Liver (tissue), 9 donors: ENCODE results near the gene PPID. TPM values are rescaled to one million over a fixed set of nuclear protein-coding genes. Genes with fewer than 3 reads are reported as not detected.

ENCODE experiments used
- DNase-seq: peaks from one replicate; pipeline ENCODE4 v3.0.0-alpha.2; 2017; ENCODE audit warnings: low spot score
- H3K27ac ChIP-seq, 2 donors: one replicate each; pipeline ENCODE4 v1.7.0; 2013; ENCODE audit warnings: inconsistent platforms in 2 of 2, low read length in 2 of 2, control low read depth in 1 of 2, low read depth in 1 of 2, mild to moderate bottlenecking in 1 of 2
- H3K27me3 ChIP-seq, 4 donors: one replicate each; pipeline versions ENCODE4 v1.6.1 to v1.7.0; 2013; ENCODE audit warnings: low read length in 3 of 4, inconsistent platforms in 1 of 4, mild to moderate bottlenecking in 1 of 4, moderate library complexity in 1 of 4; ENCODE audit not compliant: control insufficient read depth in 4 of 4, insufficient read depth in 4 of 4
- H3K36me3 ChIP-seq, 4 donors: one replicate each; pipeline versions ENCODE4 v1.6.1 to v1.7.0; 2013; ENCODE audit warnings: low read length in 3 of 4, mild to moderate bottlenecking in 3 of 4, low read depth in 1 of 4, moderate library complexity in 1 of 4; ENCODE audit not compliant: control insufficient read depth in 4 of 4, insufficient read depth in 3 of 4
- H3K4me1 ChIP-seq, 4 donors: one replicate each; pipeline versions ENCODE4 v1.6.1 to v1.7.0; 2013; ENCODE audit warnings: low read length in 3 of 4, mild to moderate bottlenecking in 3 of 4, moderate library complexity in 1 of 4; ENCODE audit not compliant: control insufficient read depth in 4 of 4, insufficient read depth in 4 of 4
- H3K4me3 ChIP-seq, 3 donors: one replicate each; pipeline versions ENCODE4 v1.6.1 to v1.7.0; 2013; ENCODE audit warnings: low read length in 3 of 3, control low read depth in 1 of 3, low read depth in 1 of 3, mild to moderate bottlenecking in 1 of 3
- H3K9ac ChIP-seq, 2 donors: one replicate each; pipeline ENCODE4 v1.7.0; 2013; ENCODE audit warnings: low read length in 2 of 2, mild to moderate bottlenecking in 2 of 2, moderate library complexity in 2 of 2, control low read depth in 1 of 2, low read depth in 1 of 2
- H3K9me3 ChIP-seq, 4 donors: one replicate each; pipeline versions ENCODE4 v1.6.1 to v1.7.0; 2013; ENCODE audit warnings: low read length in 3 of 4; ENCODE audit not compliant: control insufficient read depth in 4 of 4
- EGR1 ChIP-seq, 2 donors: IDR thresholded peaks; 2 replicates each; pipeline ENCODE4 v1.6.1; 2016 to 2018; ENCODE audit warnings: antibody characterized with exemption in 2 of 2, low read depth in 2 of 2
- FOXA1 ChIP-seq: IDR thresholded peaks from 2 replicates; pipeline ENCODE4 v1.6.1; 2016; ENCODE audit warnings: antibody characterized with exemption
- FOXA2 ChIP-seq: IDR thresholded peaks from 2 replicates; pipeline ENCODE4 v1.6.1; 2016; ENCODE audit warnings: antibody characterized with exemption
- GABPA ChIP-seq, 2 donors: IDR thresholded peaks in 1 of 2; conservative IDR thresholded peaks in 1 of 2; 2 replicates each; pipeline ENCODE4 v1.6.1; 2016; ENCODE audit warnings: antibody characterized with exemption in 2 of 2, mild to moderate bottlenecking in 1 of 2, moderate library complexity in 1 of 2
- HNF4A ChIP-seq, 2 donors: conservative IDR thresholded peaks; 2 replicates each; pipeline ENCODE4 v1.6.1; 2016; ENCODE audit warnings: antibody characterized with exemption in 2 of 2, mild to moderate bottlenecking in 2 of 2
- HNF4G ChIP-seq: IDR thresholded peaks from 2 replicates; pipeline ENCODE4 v1.6.1; 2016; ENCODE audit warnings: antibody characterized with exemption
- JUND ChIP-seq, 2 donors: IDR thresholded peaks; 2 replicates each; pipeline ENCODE4 v1.6.1; 2016; ENCODE audit warnings: antibody characterized with exemption in 2 of 2
- NR2F2 ChIP-seq: IDR thresholded peaks from 2 replicates; pipeline ENCODE4 v1.6.1; 2016; ENCODE audit warnings: antibody characterized with exemption
- RAD21 ChIP-seq, 2 donors: IDR thresholded peaks; 2 replicates each; pipeline ENCODE4 v1.6.1; 2016; ENCODE audit warnings: antibody characterized with exemption in 2 of 2, mild to moderate bottlenecking in 2 of 2
- RXRA ChIP-seq, 2 donors: IDR thresholded peaks; 2 replicates each; pipeline ENCODE4 v1.6.1; 2017 to 2018; ENCODE audit warnings: antibody characterized with exemption in 2 of 2, mild to moderate bottlenecking in 1 of 2
- SP1 ChIP-seq: IDR thresholded peaks from 2 replicates; pipeline ENCODE4 v1.6.1; 2018; ENCODE audit warnings: antibody characterized with exemption, mild to moderate bottlenecking
- TAF1 ChIP-seq: conservative IDR thresholded peaks from 2 replicates; pipeline ENCODE4 v1.6.1; 2016; ENCODE audit warnings: antibody characterized with exemption, mild to moderate bottlenecking
- YY1 ChIP-seq: IDR thresholded peaks from 2 replicates; pipeline ENCODE4 v1.6.1; 2016; ENCODE audit warnings: antibody characterized with exemption, mild to moderate bottlenecking
- ZBTB33 ChIP-seq: IDR thresholded peaks from 2 replicates; pipeline ENCODE4 v1.6.1; 2016; ENCODE audit warnings: antibody characterized with exemption
- WGBS: extraction: QIAGEN DNeasy Blood & Tissue Kit; methylation state at CpG from one replicate; pipeline ENCODE4 v1.1.7; 2013; 5-methylcytosine and 5-hydroxymethylcytosine counted together
- polyA plus RNA-seq, 2 donors: library from polyadenylated mRNA; stranded (reverse) in 1 of 2; unstranded in 1 of 2; fragments of 200-250 nt in 1 of 2; fragments of >200 nt in 1 of 2; fragmentation: Nextera tagmentation in 1 of 2; extraction: Ambion mirVana in 1 of 2; gene quantifications; one replicate each; pipeline versions ENCODE4 v1.2.1 to v1.2.3, GENCODE V29; 2013 to 2015
- total RNA-seq, 2 donors: library from RNA; depleted of rRNA; stranded (reverse); fragments of >200 nt; gene quantifications; one replicate each; pipeline ENCODE4 v1.2.3, GENCODE V29; 2014
- TF ChIP-seq, protein P1 (sequence below): IDR thresholded peaks from 2 replicates; pipeline ENCODE4 v1.6.1; 2016; ENCODE audit warnings: antibody characterized with exemption
- TF ChIP-seq, protein P2 (sequence below): IDR thresholded peaks from 2 replicates; pipeline ENCODE4 v1.6.1; 2016; ENCODE audit warnings: antibody characterized with exemption
- TF ChIP-seq, protein P3 (sequence below): IDR thresholded peaks from 2 replicates; pipeline ENCODE4 v1.6.1; 2016; ENCODE audit warnings: antibody characterized with exemption, mild to moderate bottlenecking
- TF ChIP-seq, protein P4 (sequence below): fragments of 150-350 bp; IDR thresholded peaks from 2 replicates; pipeline ENCODE4 v1.5.1; 2017; ENCODE audit warnings: improper control_type of control experiment, low read depth, low read length; ENCODE audit not compliant: missing input control
- donor health status: healthy.
- donor health status: healthy.
- donor health status: healthy.
- donor health status: healthy.
- donor health status: healthy.

PPID gene
- total and polyA plus RNA-seq, 4 donors: 14.8 to 53.6 (median 15.9) TPM

- DNase-seq: peak; percentile 97
- H3K9ac ChIP-seq: peak within 1 kb of the TSS; percentile 68 to 85
- TF ChIP-seq RAD21 (IDR thresholded peaks at IDR 0.05) (peak in 1 of 2 donors; percentile 33), ZBTB33 (peak; percentile 96), TAF1 (peak; percentile 91), RXRA (IDR thresholded peaks at IDR 0.05) (peak; percentile 86), SP1 (peak; percentile 89), FOXA1 (peak; percentile 56), YY1 (peak; percentile 96), HNF4A (conservative IDR thresholded peaks at IDR 0.05) (peak; percentile 77 to 81), HNF4G (peak; percentile 42), GABPA (IDR thresholded peaks at IDR 0.05 in 1 of 2, conservative IDR thresholded peaks at IDR 0.05 in 1 of 2) (peak in 1 of 2 donors; percentile 84), JUND (IDR thresholded peaks at IDR 0.05) (peak; percentile 74 to 81), FOXA2 (peak; percentile 69), NR2F2 (peak; percentile 91), EGR1 (IDR thresholded peaks at IDR 0.05; ENCODE audit: low read depth in 2 of 2) (peak in 1 of 2 donors; percentile 19)
- TF ChIP-seq, protein P1, sequence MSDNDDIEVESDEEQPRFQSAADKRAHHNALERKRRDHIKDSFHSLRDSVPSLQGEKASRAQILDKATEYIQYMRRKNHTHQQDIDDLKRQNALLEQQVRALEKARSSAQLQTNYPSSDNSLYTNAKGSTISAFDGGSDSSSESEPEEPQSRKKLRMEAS: peak; percentile 85
- TF ChIP-seq, protein P2, sequence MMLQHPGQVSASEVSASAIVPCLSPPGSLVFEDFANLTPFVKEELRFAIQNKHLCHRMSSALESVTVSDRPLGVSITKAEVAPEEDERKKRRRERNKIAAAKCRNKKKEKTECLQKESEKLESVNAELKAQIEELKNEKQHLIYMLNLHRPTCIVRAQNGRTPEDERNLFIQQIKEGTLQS: peak; percentile 98
- TF ChIP-seq, protein P3, sequence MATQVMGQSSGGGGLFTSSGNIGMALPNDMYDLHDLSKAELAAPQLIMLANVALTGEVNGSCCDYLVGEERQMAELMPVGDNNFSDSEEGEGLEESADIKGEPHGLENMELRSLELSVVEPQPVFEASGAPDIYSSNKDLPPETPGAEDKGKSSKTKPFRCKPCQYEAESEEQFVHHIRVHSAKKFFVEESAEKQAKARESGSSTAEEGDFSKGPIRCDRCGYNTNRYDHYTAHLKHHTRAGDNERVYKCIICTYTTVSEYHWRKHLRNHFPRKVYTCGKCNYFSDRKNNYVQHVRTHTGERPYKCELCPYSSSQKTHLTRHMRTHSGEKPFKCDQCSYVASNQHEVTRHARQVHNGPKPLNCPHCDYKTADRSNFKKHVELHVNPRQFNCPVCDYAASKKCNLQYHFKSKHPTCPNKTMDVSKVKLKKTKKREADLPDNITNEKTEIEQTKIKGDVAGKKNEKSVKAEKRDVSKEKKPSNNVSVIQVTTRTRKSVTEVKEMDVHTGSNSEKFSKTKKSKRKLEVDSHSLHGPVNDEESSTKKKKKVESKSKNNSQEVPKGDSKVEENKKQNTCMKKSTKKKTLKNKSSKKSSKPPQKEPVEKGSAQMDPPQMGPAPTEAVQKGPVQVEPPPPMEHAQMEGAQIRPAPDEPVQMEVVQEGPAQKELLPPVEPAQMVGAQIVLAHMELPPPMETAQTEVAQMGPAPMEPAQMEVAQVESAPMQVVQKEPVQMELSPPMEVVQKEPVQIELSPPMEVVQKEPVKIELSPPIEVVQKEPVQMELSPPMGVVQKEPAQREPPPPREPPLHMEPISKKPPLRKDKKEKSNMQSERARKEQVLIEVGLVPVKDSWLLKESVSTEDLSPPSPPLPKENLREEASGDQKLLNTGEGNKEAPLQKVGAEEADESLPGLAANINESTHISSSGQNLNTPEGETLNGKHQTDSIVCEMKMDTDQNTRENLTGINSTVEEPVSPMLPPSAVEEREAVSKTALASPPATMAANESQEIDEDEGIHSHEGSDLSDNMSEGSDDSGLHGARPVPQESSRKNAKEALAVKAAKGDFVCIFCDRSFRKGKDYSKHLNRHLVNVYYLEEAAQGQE: peak; percentile 92
- TF ChIP-seq, protein P4, sequence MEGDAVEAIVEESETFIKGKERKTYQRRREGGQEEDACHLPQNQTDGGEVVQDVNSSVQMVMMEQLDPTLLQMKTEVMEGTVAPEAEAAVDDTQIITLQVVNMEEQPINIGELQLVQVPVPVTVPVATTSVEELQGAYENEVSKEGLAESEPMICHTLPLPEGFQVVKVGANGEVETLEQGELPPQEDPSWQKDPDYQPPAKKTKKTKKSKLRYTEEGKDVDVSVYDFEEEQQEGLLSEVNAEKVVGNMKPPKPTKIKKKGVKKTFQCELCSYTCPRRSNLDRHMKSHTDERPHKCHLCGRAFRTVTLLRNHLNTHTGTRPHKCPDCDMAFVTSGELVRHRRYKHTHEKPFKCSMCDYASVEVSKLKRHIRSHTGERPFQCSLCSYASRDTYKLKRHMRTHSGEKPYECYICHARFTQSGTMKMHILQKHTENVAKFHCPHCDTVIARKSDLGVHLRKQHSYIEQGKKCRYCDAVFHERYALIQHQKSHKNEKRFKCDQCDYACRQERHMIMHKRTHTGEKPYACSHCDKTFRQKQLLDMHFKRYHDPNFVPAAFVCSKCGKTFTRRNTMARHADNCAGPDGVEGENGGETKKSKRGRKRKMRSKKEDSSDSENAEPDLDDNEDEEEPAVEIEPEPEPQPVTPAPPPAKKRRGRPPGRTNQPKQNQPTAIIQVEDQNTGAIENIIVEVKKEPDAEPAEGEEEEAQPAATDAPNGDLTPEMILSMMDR: peak; percentile 41
- H3K27me3 ChIP-seq: no peaks in the 10 kb centered on the region
- peak within 1 kb of the TSS; percentile 97 to 99 for H3K27ac ChIP-seq
- peaks cover 0 to 35% (median 16%) of the 10 kb centered on the region in 4 donors for H3K4me1 ChIP-seq
- no peaks in the 10 kb centered on the region for H3K36me3 ChIP-seq
- under 1% methylated on average over 60 of the region's 60 CpGs for WGBS
- peak within 1 kb of the TSS; percentile 74 to 86 (median 82) for H3K4me3 ChIP-seq
- H3K9me3 ChIP-seq: no peaks in the 10 kb centered on the region
Observed at GRCh38 chr4:158671915-158672806, 51.0 kb downstream of the PPID start, which contains the start of gene ETFDH. Gene ETFDH (plus strand): TSS chr4:158672296. CDS start chr4:158672457, 161 bp downstream.
